ENCODE results near the gene SDR42E2. TPM values are rescaled to one million over a fixed set of nuclear protein-coding genes. Genes with fewer than 3 reads are reported as not detected.

SDR42E2 gene
- not detected in 2 replicates for total RNA-seq

GRCh38 chr16:22161999-22162655 is at the start of gene SDR42E2:
Gene SDR42E2, plus strand, starts transcription at chr16:22162506. Its CDS starts 3,077 bp downstream, at chr16:22165583.

DNA sequence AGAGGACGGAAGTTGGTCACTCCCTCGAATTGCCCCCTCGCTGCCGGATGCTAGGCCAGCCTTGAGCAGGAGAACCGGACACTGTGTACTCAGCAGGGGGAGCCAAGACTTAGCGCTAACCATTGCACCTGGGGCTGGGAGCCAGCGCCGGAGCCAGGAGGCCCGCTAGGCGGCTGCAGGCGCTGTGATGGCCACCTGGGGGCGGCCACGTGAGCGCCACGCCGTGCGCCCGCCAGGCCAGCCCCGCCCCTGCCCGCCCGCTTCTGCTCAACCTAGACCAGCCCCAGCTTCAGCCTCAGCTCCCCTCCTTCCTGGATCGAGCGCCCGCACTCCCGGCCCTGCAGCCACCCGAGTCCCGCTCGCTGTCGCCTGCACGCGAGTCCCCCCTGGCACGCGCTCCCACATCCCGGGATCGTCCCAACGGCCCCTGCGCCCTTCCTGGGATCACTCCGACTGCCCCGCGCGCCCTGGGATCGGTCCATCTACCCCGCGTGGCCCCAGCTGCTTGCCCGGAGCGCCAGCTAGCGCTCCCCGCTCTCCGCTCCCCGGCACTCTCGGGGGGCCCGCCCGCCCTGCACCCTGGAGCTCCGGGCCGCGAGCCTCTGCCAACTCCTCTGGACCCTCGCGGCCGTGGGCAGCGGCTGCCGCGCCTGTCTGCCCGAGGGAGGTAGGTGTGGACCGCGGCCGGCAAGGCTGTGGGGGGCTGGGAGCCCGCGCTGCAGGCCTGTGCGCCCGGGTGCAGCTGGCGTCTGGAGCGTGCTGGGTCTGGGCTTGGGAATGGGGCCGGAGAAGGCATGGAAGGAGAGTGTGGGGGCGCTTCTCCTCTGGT is 43.9 kb downstream of the SDR42E2 start, which contains the start of gene EEF2K:
TSS of gene EEF2K (plus strand) at position 266 of the 829 bp plus-strand sequence. CDS start 19,452 bp downstream, outside the sequence.

Other genes with a start within 250 kb of the SDR42E2 start
- gene UQCRC2, start 209.1 kb upstream of the SDR42E2 start, total RNA-seq, result 172 and 177 TPM in 2 replicates
- gene PDZD9, start 161.4 kb upstream of the SDR42E2 start, total RNA-seq, result not detected in 2 replicates
- 7.9 and 8.4 TPM in 2 replicates for gene MOSMO, start 154.4 kb upstream of the SDR42E2 start, total RNA-seq
- gene VWA3A, start 70.0 kb upstream of the SDR42E2 start, total RNA-seq, result not detected in 2 replicates
- 10.0 and 13.7 TPM in 2 replicates for gene EEF2K, start 43.8 kb downstream of the SDR42E2 start, total RNA-seq
- gene POLR3E, start 134.9 kb downstream of the SDR42E2 start, total RNA-seq, result 34.6 and 39.3 TPM in 2 replicates
- 12.6 and 14.7 TPM in 2 replicates for gene CDR2, start 212.1 kb downstream of the SDR42E2 start, total RNA-seq

All from airway epithelial cell (primary cell).